ENCODE results near the gene ACTMAP. TPM values are rescaled to one million over a fixed set of nuclear protein-coding genes. Genes with fewer than 3 reads are reported as not detected.
A peak's percentile ranks its signal among the peaks of the same experiment; 100 is the strongest.

The ACTMAP gene
- total RNA-seq, 1 experiment from 2014 or later: 0.51 TPM

DNA sequence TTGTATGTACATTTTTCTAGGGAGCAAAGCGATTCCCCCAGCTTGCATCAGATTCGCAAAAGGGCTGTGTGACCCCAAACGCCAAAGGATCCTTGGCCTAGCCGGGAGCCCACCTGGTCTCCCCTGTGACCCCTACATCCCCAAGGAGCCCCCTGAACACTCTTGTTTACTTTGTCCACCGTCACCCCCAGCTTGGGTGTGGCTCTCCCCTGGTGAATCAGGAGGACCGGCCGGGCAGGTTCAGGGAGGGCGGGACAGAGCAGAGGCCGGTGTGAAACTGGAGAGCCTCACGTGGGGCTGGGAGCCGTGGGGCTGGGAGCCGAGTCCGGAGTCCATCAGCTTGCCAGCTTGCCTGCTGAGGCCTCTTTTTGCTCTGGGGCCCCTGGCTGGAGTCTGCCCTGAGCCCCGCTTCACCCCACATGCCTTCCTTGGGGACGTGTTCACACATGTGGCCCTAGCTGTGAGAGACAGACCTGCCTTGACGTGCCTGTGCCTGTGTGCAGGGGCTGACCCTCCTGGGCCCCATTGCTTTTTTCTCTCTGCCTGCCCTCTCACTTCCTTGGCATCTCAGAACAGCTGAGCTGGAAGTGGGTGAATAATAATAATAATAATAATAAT, 31.4 kb downstream of the ACTMAP start:
- peak; percentile 63 for DNase-seq (ENCODE audit: low read depth)

DNA sequence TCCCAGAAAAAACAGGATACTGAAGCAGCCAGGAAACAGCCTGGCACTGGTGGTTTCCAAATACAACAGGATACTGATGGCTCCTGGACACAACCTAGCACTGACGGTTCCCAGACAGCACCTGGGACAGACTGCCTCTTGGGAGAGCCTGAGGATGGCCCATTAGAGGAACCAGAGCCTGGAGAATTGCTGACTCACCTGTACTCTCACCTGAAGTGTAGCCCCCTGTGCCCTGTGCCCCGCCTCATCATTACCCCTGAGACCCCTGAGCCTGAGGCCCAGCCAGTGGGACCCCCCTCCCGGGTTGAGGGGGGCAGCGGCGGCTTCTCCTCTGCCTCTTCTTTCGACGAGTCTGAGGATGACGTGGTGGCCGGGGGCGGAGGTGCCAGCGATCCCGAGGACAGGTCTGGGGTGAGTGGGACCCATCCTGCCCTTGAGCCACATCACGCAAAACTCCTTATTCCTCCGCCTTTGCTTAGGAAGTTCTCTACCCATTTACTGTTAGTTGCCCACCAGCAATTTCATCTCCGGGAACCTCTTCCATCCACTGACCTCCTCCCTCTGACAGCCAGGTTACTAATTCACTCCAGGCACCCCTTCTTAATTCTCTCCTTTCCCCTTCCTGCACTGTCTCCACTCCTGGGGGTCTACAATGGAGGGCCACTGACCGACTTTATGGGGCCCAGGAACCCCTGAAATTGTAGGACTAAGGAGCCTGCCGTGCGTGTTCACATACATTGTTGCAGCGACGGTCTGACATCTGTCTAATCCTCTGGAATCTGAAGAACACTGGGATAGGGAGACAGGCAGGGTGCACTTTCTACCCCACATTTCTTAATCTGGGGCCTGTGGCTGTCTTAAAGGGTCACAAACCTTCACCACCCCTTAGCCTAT, 32.1 kb downstream of the ACTMAP start:
- peak; percentile 29 for DNase-seq (ENCODE audit: low read depth)

DNA sequence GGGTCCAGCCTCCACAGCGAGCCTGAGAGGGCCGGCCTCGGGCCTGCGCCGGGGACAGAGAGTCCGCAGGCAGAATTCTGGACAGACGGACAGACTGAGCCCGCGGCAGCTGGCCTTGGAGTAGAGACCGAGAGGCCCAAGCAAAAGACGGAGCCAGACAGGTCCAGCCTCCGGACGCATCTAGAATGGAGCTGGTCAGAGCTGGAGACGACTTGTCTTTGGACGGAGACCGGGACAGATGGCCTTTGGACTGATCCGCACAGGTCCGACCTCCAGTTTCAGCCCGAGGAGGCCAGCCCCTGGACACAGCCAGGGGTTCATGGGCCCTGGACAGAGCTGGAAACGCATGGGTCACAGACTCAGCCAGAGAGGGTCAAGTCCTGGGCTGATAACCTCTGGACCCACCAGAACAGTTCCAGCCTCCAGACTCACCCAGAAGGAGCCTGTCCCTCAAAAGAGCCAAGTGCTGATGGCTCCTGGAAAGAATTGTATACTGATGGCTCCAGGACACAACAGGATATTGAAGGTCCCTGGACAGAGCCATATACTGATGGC, 32.9 kb downstream of the ACTMAP start:
- DNase-seq (ENCODE audit: low read depth): no peak

DNA sequence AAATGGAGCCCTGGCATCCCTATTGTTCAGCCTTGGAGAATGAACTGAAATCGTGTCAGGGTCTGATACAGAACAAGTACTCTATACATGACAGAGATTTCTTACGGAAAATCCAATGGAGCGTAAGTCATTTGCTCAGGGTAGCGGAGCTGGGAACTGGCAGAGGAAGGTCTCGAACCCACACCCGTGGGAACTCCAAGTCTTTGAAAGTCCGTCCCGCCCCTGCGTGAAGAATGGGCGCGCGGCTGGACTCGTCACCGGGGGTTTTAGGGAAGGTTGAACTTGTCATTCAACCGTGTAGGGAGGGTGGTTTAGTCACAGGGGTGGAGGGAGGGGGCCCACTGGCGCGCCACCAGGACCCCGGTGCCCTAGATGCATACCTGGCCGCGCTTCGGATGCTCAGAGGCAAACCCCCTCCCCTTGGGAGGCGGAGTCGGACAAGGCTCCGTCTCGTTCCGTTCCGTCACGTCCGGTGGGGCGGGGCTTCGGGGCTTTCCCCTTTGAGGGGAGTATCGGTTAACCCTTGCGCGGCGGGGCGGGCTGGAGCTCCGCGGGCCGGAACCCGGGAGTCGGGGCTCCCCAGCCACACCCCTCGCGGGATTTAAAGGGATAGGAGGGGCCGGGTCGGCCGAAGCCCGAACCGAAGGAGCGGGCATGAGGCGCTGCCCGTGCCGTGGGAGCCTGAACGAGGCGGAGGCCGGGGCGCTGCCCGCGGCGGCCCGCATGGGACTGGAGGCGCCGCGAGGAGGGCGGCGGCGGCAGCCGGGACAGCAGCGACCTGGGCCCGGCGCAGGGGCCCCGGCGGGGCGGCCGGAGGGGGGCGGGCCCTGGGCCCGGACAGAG, 33.6 kb downstream of the ACTMAP start, which contains the start of the genes COQ8B and ITPKC:
COQ8B (minus strand) TSS at position 405 of the 843 bp plus-strand sequence. CDS start 2,254 bp downstream, outside the sequence.
ITPKC (plus strand) TSS at position 631 of the 843 bp plus-strand sequence; CDS start at position 655, 24 bp downstream.
- DNase-seq (ENCODE audit: low read depth): peak; percentile 99

DNA sequence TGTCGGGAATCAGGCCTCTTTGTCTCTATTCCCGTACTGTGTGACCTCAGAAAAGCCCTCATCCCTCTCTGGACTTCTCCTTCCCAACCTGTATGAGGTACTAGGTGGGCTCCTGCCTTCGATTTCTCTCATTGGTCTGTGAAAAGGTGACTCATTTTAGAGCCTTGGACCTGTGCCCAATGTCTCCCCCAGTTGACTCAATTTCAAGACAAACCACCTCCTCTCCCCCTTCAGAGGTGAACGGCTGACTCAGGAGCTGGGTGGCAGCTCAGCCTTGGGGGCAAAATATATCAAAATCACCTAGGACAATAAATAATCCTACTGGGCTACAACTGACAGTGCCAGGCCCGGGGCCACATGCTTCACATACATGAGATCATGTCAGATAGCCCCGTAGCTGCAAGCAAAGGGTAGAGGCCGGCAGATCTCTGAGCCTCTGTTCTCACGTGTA, 34.2 kb downstream of the ACTMAP start:
- DNase-seq (ENCODE audit: low read depth): peak; percentile 97

DNA sequence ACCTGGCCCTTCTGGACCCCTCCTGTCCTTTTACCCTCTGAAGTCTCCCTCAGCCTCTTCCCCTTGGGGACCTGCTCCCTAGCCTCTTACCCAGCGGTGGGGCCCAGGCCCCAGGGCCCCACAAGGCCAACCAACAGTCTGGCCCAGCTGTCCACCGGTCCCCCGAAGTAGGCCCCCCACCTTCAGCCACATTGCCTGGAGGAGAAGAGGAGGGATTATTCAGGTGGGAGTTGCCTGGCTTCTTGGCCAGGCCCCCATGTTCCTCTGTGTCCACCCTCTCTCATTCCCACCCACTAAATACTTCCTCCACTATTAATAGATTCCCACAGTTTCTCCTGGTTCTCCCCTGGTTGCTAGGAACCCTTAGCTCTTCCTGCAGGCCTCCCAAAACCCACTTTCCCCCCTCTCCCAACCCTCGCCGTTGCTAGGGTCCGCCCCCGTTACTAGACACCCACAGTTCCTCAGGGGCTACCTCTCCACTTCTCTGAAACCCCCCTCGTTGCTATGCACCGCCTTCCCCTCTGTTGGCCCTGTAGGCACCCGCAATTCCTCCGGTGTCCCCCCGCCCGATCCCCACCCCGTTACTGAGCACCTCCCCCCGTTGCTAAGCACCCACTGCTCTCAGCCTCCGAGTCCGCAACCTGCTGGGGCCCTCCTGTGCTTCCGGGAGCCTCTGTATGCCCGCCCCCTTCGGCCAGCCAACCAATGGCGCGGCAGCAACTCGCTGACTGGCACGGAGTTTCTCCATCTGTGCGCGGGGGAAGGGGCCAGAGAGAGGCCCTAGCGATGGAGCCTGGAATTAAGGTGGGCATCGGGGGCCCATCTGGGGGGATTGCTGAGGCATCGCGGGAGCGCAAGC, 35.6 kb downstream of the ACTMAP start:
- peak; percentile 96 for DNase-seq (ENCODE audit: low read depth)

DNA sequence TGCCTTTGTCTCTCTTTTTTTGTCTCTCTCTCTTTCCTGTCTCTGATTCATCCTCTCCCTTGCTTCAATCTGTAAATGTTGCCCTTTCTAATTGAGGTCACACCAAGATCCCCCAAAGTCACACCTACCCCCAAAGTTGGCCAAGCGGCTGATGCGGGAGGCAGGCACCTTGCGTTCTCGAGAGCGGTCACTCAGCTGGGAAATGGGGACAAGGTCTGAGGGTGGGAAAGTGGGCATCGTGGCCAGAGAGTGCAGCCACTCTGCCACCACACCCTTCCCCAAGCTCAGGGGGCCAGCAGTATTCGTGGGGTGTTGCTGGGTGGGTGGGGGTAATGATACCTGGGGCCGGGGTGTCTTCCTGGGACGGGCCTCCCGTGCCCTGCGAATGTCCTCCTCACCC, 36.3 kb downstream of the ACTMAP start:
- DNase-seq (ENCODE audit: low read depth): no peak

DNA sequence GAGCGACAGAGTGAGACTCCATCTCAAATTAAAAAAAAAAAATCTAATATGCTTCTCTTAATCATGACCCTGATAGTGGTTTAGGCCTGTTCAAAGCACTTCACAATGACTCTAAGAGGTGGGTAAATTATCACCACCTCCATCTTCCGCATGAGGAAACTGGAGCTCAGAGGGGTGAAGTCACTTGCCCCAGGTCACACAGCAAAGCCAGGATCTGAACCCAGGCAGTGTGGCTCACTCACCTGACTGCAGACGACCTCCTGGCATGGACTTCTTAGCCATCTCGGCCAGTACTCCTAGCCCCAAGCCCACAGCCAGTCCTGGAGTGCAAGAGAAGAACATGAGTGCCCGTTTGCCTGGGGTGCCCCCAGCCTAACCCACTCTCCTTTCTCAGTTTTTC, 40.5 kb downstream of the ACTMAP start:
- no peak for DNase-seq (ENCODE audit: low read depth)

DNA sequence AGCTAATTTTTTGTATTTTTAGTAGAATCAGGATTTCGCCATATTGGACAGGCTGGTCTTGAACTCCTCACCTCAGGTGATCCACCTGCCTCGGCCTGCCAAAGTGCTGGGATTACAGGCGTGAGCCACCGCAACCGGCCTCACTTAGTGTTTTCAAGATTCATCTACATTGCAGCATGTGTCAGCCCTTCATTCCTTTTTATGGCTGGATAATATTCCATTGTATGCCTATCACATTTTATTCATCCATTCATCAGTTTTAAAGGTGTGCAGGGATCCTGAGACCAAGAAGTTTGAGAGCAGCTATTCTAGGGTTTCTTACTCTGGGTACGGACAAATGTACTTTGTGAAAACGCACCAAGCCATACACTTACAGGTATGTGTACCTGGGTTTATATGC, 42.7 kb downstream of the ACTMAP start:
- no peak for DNase-seq (ENCODE audit: low read depth)

DNA sequence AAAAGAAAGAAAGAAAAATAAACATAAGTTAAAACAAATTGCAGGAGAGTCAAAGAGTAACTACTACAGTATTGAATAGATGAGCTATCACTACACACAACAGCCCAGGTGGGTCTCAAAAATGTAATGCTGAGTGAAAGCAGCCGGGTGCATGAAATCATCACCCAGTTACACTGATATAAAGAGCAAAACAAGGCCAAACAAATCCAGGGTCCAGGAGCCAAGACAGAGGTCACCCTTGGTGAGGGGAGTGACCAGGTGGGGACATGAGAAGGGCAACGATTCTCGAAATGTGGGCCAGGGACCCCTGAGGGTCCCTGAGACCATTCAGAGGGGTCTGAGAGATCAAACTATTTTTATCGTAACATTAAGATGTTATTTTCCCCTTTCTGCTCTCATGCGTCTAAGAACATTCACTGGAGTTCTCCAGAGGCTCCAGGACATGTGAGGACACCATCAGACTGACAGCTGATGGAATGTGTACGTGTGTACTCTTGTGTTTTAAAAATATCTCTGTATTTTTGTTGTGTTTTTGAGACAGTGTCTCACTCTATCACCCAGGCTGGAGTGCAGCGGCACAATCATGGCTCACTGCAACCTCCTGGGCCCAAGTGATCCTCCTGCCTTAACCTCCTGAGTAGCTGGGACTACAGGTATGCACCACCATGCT, 44.2 kb downstream of the ACTMAP start:
- DNase-seq (ENCODE audit: low read depth): no peak

DNA sequence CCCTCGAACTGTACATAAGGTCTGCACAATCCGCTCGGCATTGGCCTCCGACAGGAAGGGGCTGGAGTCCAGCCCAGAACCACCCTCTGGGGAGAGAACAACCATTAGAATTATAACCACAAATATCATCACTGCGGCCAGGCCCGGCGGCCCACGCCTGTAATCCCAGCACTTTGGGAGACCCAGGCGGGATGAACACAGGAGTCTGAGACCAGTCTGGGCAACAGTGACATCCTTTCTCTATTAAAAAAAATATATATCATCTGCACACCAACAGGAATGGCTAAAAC, 45.0 kb downstream of the ACTMAP start:
- no peak for DNase-seq (ENCODE audit: low read depth)

DNA sequence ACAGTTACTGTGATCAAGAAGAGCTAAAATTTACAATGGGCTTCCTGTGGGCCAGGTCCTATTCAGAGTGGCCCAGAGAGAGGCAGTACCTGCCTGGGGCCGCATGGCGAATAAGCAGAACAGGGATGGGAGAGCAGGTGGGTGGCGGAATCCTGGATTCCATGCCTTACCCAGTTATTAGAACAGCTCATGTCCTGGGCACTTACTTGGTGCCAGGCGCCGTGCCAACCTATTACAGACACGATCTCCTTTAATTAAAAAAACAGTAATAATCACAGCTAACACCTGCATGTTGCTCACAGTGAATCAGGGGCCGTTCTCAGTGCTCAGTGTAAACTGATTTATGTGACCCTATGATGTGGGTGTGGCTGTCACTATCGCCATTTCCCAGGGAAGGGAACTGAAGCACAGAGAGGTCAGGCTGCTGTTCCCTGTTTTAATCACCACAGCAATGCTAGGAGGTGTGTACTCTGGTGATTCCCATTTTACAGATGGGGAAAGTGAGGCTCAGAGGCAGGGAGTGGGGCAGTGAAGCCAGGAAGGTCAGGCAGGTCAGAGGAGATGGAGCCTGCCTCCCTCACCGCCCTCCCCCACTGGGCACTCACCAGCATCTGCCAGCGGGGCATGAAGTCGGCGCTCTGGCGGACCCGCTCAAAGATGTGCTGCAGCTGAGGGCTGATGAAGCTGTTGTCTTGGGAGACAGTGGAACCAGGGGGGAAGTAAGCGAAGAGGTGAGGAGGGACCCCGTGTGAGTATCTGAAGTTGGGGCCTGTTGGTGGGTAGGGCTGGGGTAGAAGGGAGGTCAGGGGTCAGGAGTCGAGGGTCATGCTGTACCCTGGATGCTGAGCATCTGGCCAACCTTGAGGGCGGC, 45.6 kb downstream of the ACTMAP start:
- DNase-seq (ENCODE audit: low read depth): no peak

DNA sequence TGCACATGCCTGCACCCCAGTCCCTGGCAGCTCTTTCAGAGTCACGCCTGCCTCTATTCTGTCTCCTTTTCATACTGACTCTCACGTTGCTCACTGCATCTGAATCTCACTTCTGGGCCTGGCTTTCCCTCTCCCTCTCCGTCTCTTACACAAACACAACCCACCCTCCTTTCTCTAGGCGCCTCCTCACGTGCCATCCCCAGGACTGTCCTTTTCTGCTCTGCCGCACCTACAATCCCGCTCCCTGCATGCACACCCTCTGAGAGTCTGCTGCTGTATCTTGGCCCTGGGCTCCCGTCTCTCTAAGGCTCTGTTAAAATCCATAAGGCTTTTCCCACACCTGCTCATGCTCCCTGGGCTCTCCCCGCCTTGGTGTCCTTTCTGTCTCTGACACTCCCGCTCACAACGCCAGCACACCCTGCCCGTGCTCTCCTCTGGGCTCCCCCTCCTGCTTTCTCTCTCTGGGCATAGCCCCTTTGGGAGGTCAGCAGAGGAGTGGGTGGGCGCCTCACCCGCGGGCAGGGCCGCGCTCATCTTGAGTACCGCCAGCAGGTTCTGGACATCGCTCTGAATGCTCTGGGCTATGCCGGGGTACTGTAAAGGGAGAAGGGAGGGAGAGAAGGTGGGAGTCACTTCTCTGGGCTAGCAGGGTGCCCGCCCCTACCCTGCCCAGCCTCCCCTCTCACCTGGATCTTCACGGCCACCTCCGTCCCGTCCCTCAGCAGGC, 47.1 kb downstream of the ACTMAP start:
- DNase-seq (ENCODE audit: low read depth): no peak

DNA sequence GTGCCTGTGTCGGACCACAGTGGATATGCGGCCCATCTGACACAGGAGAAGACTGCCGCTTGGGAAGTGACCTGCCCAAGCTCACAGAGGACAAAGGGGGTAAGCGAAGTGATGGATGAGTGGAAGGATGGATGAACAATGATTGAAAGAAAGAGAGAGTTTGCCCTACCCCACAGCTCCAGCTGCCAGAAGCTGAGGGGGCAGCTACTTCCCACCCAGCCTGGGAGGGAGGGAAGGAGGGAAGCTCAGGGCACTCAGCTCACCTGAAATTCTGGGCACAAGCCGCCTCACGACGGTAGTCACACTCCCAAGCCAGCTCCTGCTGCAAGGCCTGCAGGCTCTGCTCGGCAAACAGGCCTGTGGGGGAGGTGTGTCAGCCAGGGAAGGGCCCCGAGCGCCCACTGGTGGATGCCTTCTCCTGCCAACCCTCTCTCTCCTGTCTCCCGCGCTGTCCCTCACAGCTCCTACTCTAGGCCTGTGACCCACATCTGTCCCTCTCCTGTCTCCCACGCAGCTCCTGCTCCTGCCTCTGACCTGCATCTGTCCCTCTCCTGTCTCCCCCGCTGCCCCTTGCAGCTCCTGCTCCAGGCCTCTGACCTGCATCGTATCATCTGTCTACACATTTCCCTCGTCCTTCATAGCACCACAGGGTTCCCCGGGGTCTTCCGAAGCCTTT, 47.8 kb downstream of the ACTMAP start:
- peak; percentile 54 for DNase-seq (ENCODE audit: low read depth)

DNA sequence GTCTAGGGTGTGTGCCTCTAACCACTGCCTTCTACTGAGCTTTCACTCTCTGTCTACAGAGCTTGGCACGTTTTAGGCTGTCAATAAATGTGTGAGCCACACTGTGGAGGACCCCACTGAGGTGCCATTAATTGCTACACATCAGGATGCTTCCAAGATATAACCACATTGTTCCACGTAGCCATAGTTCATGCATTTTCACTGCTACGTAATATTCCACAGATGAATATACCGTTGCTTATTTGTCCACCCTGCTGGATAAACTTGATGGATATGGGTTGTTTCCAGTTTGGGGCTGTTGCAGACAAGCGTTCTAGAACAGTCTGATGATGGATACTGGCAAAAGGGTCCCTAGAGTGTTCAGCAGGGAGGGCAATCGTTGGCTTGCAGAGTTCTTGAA, 48.5 kb downstream of the ACTMAP start:
- no peak for DNase-seq (ENCODE audit: low read depth)

DNA sequence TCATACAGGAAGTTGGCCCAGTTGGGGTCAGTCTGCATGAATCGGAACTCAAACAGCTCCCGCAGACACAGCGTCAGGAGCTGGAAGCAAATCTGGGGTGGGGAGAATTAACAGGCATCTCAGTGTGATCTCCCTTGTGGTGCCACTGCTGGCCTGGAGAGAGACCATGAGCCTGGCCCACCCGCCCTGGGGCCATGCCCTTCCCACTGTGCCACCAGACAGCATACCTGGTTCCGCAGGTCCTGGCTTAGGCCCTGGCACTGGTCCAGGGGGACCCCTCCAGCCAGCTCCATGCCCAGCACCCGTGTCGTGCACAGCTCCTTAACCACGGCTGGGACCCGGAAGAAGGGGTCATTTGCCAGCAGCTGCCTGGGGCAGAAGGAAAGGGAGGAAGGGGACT, 50.2 kb downstream of the ACTMAP start:
- DNase-seq (ENCODE audit: low read depth): no peak

DNA sequence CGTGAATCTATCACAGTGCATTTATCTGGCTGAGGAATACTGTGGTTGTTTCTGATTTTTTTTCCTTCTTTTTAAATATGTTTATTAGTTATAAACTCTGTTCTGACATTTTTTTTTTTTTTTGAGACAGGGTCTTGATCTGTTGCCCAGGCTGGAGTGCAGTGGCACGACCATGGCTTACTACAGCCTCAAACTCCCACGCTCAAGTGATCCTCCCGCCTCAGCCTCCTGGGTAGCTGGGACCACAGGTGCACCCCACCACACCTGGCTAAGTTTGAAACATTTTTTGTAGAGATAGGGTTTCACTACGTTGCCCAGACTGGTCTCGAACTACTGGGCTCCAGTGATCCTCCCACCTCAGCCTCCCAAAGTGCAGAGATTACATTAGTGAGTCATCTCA, 53.3 kb downstream of the ACTMAP start:
- DNase-seq (ENCODE audit: low read depth): no peak

DNA sequence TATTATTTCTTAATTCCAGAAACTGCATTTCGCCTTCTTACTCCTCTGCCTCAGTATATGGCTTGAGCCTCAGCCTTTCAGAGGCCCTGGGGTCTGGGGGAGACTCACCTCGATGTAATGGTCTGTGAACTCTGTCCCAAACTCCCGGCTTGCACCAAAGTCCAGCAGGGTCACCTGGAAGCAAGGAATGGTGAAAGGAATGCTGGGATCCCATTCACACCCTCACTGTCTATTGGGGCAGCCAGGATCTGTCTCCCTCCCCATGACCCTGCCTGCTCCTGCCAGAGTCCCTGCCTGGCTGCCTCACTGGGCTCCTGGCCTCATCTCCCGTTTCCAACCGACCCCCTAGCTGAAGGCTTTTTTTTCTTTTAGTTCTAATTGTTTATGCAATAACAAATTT, 54.4 kb downstream of the ACTMAP start:
- no peak for DNase-seq (ENCODE audit: low read depth)

All from Daoy (cell line).